GM18498 (cell line): ENCODE data around the gene NEK5.
"Not testable (repeated sequence)": the region's sequence is repeated elsewhere in the genome, so short reads cannot be mapped to it uniquely, and the experiment has no call there.

ENCODE experiments used
- ATAC-seq: cut with Tn5 transposase; IDR thresholded peaks from one replicate; pipeline ENCODE4 v1.9.1; 2021; ENCODE audit warnings: mild to moderate bottlenecking, moderate library complexity; ENCODE audit not compliant: unreplicated experiment

NEK5 gene

GRCh38 chr13:52070929-52071523 lies 57.8 kb downstream of the NEK5 start:
- ATAC-seq = no peak

- ATAC-seq = no peak
Measured at GRCh38 chr13:52067237-52067636, 61.6 kb downstream of the NEK5 start.

GRCh38 chr13:52061587-52061986 lies 67.3 kb downstream of the NEK5 start:
- ATAC-seq = no peak

GRCh38 chr13:52061064-52061463 lies 67.8 kb downstream of the NEK5 start:
- ATAC-seq = not testable (repeated sequence)

GRCh38 chr13:52053460-52053859 lies 75.4 kb downstream of the NEK5 start:
- ATAC-seq = no peak

- ATAC-seq = no peak
Measured at GRCh38 chr13:52051400-52051799, 77.5 kb downstream of the NEK5 start.

- no peak for ATAC-seq
Measured at GRCh38 chr13:52048516-52048915, 80.4 kb downstream of the NEK5 start.

- ATAC-seq = no peak
Measured at GRCh38 chr13:52047463-52047862, 81.4 kb downstream of the NEK5 start.

- ATAC-seq = no peak
Measured at GRCh38 chr13:52043675-52044074, 85.2 kb downstream of the NEK5 start.

- no peak for ATAC-seq
Measured at GRCh38 chr13:52036037-52036436, 92.8 kb downstream of the NEK5 start.

GRCh38 chr13:52034616-52035226 lies 94.2 kb downstream of the NEK5 start:
- no peak for ATAC-seq

- no peak for ATAC-seq
Measured at GRCh38 chr13:52033039-52033438, 95.8 kb downstream of the NEK5 start.

- not testable (repeated sequence) for ATAC-seq
Measured at GRCh38 chr13:52030401-52030800, 98.5 kb downstream of the NEK5 start.

- ATAC-seq = no peak
Measured at GRCh38 chr13:52029569-52029968, 99.3 kb downstream of the NEK5 start.

- no peak for ATAC-seq
Measured at GRCh38 chr13:52027832-52028231, 101.0 kb downstream of the NEK5 start.

GRCh38 chr13:52026246-52026626 lies 102.6 kb downstream of the NEK5 start:
- ATAC-seq = no peak

GRCh38 chr13:52025475-52026245 lies 103.2 kb downstream of the NEK5 start:
- no peak for ATAC-seq

GRCh38 chr13:52024481-52024880 lies 104.4 kb downstream of the NEK5 start, which contains the start of gene UTP14C:
TSS of gene UTP14C (plus strand) at chr13:52024691. CDS start at chr13:52028805, 4,114 bp downstream.
- ATAC-seq = no peak

- no peak for ATAC-seq
Measured at GRCh38 chr13:52022356-52022755, 106.5 kb downstream of the NEK5 start.

- ATAC-seq = no peak
Measured at GRCh38 chr13:52020191-52020590, 108.7 kb downstream of the NEK5 start.

- ATAC-seq = no peak
Measured at GRCh38 chr13:52016296-52016695, 112.6 kb downstream of the NEK5 start.

GRCh38 chr13:52012512-52012836 lies 116.4 kb downstream of the NEK5 start:
- ATAC-seq = no peak
